HepG2 (cell line): ENCODE data around the gene TM2D1.

ENCODE experiments used
- CTCF ChIP-seq: sonication (generic); formaldehyde crosslinking; IDR thresholded peaks from 2 replicates; pipeline ENCODE4 v1.5.0; 2020; ENCODE audit warnings: mild to moderate bottlenecking, missing genetic modification reagents, moderate library complexity
- E2F1 ChIP-seq: sonication (generic); formaldehyde crosslinking; IDR thresholded peaks from 2 replicates; pipeline ENCODE4 v1.5.0; 2020; ENCODE audit warnings: missing genetic modification reagents
- HINFP ChIP-seq: sonication (generic); formaldehyde crosslinking; IDR thresholded peaks from 2 replicates; pipeline ENCODE4 v1.4.0; 2020; ENCODE audit warnings: low read depth, mild to moderate bottlenecking, missing genetic modification reagents
- HNF4A ChIP-seq: sonication (generic); formaldehyde crosslinking; IDR thresholded peaks from 2 replicates; pipeline ENCODE4 v1.4.0; 2020; ENCODE audit warnings: missing genetic modification reagents
- KDM1A ChIP-seq: IDR thresholded peaks from 2 replicates; pipeline ENCODE4 v1.6.1; 2016; ENCODE audit warnings: missing compliant biosample characterization
- KDM5A ChIP-seq: fragments of 200-600 bp; sonication (generic); IDR thresholded peaks from 2 replicates; pipeline ENCODE4 v1.7.0; 2018; ENCODE audit warnings: antibody characterized with exemption, mild to moderate bottlenecking, low read length, borderline replicate concordance
- RFX5 ChIP-seq: IDR thresholded peaks from 2 replicates; pipeline ENCODE4 v1.6.1; 2011; ENCODE audit warnings: low read depth, low read length, improper control_type of control experiment
- SETDB1 ChIP-seq: sonication (generic); formaldehyde crosslinking; IDR thresholded peaks from 2 replicates; pipeline ENCODE4 v1.5.1; 2020; ENCODE audit warnings: missing genetic modification reagents, mild to moderate bottlenecking, borderline replicate concordance
- TFE3 ChIP-seq: IDR thresholded peaks from 2 replicates; pipeline ENCODE4 v1.6.1; 2016
- ZNF703 ChIP-seq: sonication (generic); formaldehyde crosslinking; IDR thresholded peaks from 2 replicates; pipeline ENCODE4 v1.5.1; 2020; ENCODE audit warnings: missing genetic modification reagents, mild to moderate bottlenecking, moderate library complexity, borderline replicate concordance
- ZNF775 ChIP-seq: sonication (generic); formaldehyde crosslinking; IDR thresholded peaks from 2 replicates; pipeline ENCODE4 v1.4.0; 2020; ENCODE audit warnings: missing genetic modification reagents, mild to moderate bottlenecking, moderate library complexity, borderline replicate concordance

GRCh38 chr1:61631436-61631835 lies 93.5 kb downstream of the TM2D1 start:
- TF ChIP-seq HINFP (no peak), SETDB1 (CRISPR knock-in tag) (no peak), E2F1 (CRISPR knock-in tag) (no peak), ZNF703 (no peak), TFE3 (no peak), HNF4A (CRISPR knock-in tag) (no peak), ZNF775 (CRISPR knock-in tag) (no peak), KDM1A (no peak), RFX5 (no peak), CTCF (CRISPR knock-in tag) (no peak), KDM5A (no peak)
